CD4-positive, alpha-beta T cell treated with Interleukin-4 for 4 hours (primary cell): ENCODE data around the gene METTL26.

Experiments
- DNase-seq: peaks from one replicate; pipeline ENCODE4 v3.0.0-alpha.2; 2020

The METTL26 gene

GRCh38 chr16:674968-675883 is 39.1 kb upstream of the METTL26 start, which contains the start of gene RHBDL1:
Gene RHBDL1, plus strand, starts transcription at chr16:675671. Its CDS starts 120 bp downstream, at chr16:675791.
- DNase-seq: no peak

DNA sequence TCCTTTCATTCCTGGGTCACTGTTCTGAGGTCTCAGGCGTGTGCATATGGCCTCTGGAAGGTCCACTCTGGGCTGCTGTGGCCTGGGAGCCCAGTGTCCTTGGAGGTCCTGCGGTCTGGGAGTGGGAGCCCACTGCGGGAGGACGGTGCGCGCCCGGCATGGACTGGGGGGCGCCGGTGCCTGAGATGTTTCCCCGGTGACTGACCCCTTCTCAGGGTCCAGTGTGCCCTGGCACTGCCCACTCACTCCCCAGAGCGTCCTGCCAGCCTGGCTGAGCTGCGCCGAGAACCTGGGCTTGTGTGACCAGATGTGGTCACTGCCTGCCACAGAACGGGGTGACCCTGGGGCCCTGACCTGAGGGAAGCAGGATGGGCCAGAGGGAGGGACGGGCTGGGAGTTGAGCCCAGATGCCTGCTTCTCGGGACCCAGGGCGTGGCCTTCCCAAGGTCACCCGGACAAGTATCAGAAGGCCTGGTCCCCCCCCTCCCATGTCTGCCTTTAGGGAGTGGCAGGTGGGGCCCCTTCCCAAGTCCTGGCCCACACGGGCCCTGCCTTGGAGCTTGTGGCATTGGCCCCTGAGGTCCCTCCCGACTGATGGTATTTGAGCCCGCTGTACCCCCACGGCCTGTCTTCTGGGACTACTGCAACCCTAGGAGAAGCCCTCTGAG is 38.2 kb upstream of the METTL26 start:
- DNase-seq: no peak

DNA sequence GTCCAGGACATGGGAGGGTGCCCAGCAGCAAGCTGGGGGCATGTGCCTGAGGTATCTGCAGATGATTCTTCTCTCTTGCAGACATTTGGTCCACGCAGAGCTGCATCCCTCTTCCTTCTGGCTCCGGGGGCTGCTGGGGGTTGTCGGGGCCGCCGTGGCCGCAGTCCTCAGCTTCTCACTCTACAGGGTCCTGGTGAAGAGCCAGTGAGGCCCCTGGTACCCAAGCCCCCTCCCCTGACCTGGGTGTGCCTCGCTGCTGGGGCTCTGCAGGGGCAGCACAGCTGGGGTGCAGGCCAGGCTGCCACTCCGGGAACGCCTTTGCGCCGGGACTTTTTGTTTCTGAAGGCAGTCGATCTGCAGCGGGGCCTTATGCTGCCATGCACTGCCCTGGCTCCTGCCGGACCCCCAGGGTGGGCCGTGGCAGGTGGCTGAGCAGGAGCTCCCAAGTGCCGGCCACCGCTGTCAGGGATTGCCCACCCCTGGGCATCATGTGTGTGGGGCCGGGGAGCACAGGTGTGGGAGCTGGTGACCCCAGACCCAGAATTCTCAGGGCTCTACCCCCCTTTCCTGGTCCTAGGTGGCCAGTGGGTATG is 37.4 kb upstream of the METTL26 start:
- no peak for DNase-seq

DNA sequence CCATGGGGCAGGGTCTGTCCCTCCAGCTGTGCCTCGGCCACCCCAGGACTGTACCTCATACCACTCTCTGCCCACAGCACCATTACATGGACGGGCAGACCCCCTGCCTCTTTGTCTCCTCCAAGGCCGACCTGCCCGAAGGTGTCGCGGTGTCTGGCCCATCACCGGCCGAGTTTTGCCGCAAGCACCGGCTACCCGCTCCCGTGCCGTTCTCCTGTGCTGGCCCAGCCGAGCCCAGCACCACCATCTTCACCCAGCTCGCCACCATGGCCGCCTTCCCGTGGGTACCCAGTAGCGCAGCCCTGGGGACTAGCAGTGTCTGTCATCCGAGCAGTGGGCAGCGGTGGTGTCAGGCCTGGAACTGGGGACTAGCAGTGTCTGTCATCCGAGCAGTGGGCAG is 36.7 kb upstream of the METTL26 start:
- DNase-seq: no peak

- no peak for DNase-seq
Observed at GRCh38 chr16:672371-672770, 36.3 kb upstream of the METTL26 start.

DNA sequence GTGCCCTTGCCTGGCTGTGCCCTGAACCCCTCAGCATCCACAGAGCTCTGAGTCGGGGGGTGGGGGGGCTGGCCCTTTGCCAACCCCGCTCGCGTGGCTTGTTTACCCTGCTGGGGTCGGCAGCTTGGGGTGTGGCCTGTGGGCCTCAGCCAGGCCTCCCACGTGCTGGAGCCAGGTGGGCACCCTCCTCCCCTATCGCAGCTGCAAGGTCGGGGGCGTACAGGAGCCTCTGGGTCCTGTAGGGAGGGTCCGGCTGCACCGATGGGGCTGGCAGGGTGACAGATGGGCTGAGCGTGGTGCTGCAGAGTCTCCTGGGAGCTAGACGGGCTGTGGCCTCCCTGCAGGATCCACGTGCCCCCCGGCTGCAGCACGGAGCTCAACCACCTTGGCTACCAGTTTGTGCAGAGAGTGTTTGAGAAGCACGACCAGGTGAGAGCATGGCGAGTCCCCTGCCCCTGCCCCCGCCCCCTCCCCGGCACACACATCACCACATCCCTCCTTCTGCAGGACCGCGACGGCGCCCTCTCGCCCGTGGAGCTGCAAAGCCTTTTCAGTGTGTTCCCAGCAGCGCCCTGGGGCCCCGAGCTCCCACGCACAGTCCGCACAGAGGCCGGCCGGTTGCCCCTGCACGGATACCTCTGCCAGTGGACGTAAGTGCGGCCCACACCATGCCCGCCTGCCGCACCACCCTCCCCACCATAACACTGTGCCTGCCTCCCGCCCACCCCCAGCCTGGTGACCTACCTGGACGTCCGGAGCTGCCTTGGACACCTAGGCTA is 35.4 kb upstream of the METTL26 start:
- DNase-seq: no peak

GRCh38 chr16:670485-671352 is 34.6 kb upstream of the METTL26 start:
- no peak for DNase-seq

DNA sequence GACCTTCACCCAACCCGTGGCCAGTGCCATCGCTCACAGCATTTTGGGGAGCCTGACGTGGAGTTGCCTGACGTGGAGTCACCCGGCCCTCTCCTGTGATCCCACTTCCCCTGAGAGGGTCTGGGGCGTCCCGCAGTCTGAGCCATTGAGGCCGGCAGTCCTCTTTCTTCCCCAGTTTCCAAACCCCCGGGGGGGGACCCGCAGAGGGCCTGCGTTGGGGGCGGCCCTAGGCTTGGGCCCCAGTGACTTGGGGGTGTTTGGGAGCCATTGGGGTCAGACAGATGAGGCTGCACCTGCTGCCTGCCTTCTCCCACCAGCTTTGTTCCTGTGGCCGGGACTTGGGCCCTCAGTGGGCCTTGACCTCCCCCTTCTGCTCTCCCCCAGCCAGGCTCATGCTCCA is 33.6 kb upstream of the METTL26 start:
- no peak for DNase-seq

- DNase-seq: no peak
Observed at GRCh38 chr16:668519-669171, 32.5 kb upstream of the METTL26 start.

- DNase-seq: peak; percentile 91
Observed at GRCh38 chr16:667780-668518, 31.8 kb upstream of the METTL26 start, which contains the start of gene RHOT2. Gene RHOT2, plus strand, starts transcription at chr16:668132. Its CDS starts 68 bp downstream, at chr16:668200.

DNA sequence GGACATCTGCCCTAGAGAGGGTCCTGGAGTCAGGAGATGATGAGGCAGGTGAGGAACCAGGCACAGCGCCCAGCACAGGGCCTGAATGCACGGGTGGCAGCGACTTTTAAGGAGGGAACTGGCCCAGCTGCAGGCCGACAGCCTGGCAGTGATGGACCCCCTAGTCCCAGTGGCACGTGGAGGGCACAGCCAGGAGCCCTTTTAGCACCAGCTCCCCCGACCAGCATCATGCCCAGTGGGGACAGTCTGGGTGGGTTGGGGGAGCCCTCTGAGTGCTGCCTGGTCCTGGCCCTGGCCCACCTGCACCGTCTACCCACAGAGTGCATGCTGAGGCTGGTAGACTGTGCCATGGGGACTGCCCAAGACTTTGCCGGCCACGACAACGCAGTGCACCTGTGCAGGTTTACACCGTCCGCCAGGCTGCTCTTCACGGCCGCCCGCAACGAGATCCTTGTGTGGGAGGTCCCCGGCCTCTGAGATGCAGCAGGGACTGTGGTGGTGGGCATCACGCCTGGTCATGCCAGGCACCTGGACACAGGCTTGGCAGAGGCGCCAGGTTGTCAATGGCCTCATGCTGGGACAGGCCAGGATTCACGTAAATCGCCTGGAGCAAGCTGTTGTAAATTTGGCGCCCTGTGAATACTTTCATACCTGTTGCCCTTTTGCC is 31.1 kb upstream of the METTL26 start:
- no peak for DNase-seq

DNA sequence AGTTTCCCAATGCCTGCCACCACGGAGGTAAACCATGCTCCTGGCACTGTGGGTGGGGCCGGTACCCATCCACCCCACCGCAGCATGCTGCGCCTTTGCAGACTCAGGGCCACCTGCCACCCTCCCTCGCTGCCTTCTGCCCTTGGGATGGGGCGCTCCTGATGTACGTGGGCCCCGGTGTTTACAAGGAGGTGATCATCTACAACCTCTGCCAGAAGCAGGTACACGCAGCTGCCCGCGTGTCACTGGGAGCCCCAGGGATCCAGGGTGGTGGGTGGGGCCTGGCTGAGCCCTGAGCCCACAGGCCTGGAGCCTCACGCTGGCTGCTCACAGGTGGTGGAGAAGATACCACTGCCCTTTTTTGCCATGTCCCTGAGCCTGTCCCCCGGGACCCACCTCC is 30.5 kb upstream of the METTL26 start:
- DNase-seq: no peak

- no peak for DNase-seq
Observed at GRCh38 chr16:662597-662996, 26.5 kb upstream of the METTL26 start.

DNA sequence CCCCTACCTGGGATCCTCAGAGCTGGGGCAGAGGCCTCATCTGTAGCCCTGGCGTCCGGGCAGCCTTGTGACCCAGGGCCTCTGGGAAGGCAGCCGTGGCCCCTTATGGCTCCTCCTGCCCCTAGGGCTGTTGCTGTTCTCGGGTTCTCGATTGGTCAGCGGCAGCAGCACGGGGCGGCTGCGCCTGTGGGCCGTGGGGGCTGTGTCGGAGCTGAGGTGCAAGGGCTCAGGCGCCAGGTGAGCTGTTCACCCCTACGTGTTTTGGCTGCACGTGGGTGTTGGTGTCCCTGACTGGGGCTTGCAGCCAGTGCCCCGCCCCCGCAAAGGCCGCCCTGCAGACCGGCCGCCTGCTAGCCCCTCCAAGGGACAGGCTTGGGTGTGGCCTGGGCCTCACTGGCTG is 26.0 kb upstream of the METTL26 start:
- DNase-seq: no peak

GRCh38 chr16:661184-661821 is 25.2 kb upstream of the METTL26 start:
- DNase-seq: no peak

DNA sequence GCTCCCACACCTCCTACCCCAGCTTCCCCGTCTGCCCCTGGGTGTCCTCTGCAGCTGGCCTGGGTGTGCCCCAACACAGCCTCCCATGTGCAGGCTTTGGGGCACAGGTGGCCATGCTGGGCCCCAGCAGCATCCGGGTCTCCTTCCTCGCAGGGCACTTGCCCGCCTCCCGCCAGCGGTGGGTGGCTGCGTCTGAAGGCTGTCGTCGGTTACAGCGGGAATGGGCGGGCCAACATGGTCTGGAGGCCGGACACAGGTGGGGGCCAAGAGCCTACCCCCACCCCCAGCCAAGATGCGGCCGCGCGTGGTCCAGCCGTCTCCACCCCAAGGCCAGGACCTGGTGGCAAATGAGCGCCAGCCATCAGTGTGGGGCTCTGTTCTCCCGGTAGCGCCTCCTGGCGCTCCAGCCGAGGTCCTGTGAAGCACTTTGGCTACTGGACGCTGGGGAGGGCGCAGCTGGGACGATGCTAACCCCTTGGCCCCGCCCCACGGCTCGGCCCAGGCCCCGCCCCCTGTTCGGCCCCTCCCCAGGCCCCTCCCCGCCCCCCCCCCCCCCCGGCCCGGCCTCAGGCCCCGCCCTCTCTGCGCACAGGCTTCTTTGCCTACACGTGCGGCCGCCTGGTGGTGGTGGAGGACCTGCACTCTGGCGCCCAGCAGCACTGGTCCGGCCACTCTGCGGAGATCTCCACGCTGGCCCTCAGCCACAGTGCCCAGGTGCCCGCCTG is 24.5 kb upstream of the METTL26 start:
- peak; percentile 41 for DNase-seq

DNA sequence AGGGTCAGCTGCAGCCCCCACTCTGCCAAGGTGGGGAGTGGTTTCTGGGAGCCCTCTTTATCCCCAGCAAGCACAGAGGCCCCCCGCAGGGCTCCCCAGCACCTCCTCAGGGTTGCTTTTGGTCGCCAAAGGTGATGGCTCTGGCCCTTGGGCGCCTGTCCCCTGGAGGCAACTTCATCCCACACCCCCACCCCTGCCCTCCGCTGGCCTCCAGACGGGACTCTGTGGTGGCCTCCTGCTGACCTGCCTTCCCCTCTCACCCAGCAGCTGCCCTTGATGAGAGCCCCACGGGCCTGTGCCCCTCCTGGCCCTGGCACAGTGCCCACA is 24.0 kb upstream of the METTL26 start:
- no peak for DNase-seq

GRCh38 chr16:659618-660017 is 23.5 kb upstream of the METTL26 start:
- no peak for DNase-seq
